IPS-20b (cell line): Measurements from ENCODE around the gene TUT1.

ENCODE experiments used
- H3K27ac ChIP-seq: one replicate; pipeline ENCODE4 v1.5.1; 2013; ENCODE audit warnings: low read length
- H3K27me3 ChIP-seq: 2 replicates; pipeline ENCODE4 v1.6.1; 2013; ENCODE audit warnings: mild to moderate bottlenecking, low read length, inconsistent platforms; ENCODE audit not compliant: insufficient read depth
- H3K36me3 ChIP-seq: 2 replicates; pipeline ENCODE4 v1.6.1; 2013; ENCODE audit warnings: low read depth, mild to moderate bottlenecking, inconsistent platforms, low read length, moderate library complexity; ENCODE audit not compliant: insufficient read depth
- H3K4me1 ChIP-seq: 2 replicates; pipeline ENCODE4 v1.6.1; 2013; ENCODE audit warnings: mild to moderate bottlenecking, control low read depth, inconsistent platforms, low read length, moderate library complexity; ENCODE audit not compliant: insufficient read depth
- H3K4me3 ChIP-seq: 2 replicates; pipeline ENCODE4 v1.5.1; 2013; ENCODE audit warnings: mild to moderate bottlenecking, low read length, inconsistent platforms
- H3K9ac ChIP-seq: 2 replicates; pipeline ENCODE4 v1.6.1; 2013; ENCODE audit warnings: low read depth, mild to moderate bottlenecking, inconsistent platforms, low read length, moderate library complexity
- H3K9me3 ChIP-seq: 2 replicates; pipeline ENCODE4 v1.6.1; 2013; ENCODE audit warnings: mild to moderate bottlenecking, low read depth, low read length, inconsistent platforms; ENCODE audit not compliant: insufficient read depth

TUT1 gene

DNA sequence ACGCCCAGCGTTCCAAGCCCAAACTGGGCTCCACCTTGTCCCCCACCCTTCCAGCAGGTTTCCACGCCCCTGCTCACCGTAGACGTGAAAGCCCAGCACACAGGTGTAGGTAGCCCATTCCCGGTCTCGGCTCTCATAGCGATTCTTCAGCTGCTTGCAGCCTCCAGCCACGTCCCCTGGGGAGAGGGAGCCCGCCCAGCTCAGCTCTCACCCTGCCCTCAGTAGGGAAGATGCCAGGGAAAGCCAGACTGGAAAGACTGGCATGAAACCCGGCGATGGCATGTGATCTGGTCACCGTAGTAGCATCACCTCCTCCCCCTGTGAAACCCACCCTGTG is 11.7 kb upstream of the TUT1 start:
- H3K36me3 ChIP-seq = peaks cover 19% of the 10 kb centered on the region
- H3K27ac ChIP-seq = no peak overlapping the region
- H3K9ac ChIP-seq = peak overlapping the region; percentile 87; the same call in 1 of the 2 replicates
- peak overlapping the region; percentile 96; the same call in 1 of the 2 replicates for H3K4me3 ChIP-seq
- peaks cover 23% of the 10 kb centered on the region for H3K4me1 ChIP-seq
- no peaks in the 10 kb centered on the region for H3K9me3 ChIP-seq
- H3K27me3 ChIP-seq = peaks cover 26% of the 10 kb centered on the region

DNA sequence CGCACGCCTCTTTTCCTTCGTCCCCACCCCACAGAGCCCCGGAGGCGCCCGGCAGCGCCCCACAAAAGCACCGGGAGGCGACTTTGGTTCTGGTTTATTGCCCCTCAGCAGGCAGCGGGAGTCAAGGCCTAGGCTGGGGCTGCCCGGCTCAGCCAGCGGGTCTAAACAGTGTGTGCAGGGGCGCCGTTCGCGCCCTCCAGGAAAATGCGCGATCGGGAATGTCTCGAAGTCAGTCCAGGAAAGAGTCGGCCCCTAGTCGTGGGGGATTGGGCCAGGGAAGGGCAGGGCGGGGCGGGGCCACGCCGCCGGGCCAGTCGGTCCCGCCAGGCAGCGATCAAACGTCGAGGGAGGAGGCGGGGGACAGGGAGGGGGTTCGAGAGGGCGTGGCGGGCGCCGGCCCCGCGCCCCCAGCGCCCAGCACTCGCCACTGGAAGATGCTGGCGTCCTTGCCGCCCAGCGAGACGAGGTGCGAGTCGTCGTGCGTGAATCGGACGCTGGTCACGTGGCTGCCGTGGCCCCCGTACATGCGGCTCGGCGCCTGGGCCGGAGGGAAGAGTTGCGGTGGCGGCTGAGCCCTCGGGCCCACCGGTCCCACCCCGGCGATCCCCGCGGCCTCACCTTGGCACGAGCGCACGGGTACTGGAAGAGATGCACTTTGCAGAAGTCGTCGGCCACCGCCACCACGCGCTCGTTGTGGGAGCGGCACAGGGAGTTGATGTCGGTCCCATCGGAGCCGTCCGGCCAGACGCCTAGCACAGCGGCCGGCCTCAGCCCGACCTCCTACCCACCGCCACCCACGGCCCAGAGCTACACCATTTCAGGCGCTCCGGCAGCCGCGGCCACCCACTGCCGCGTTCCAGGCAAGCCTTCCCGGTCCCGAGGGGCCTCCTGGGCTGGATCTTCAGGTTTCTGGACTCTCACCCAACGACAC is 11.1 kb upstream of the TUT1 start:
- H3K9me3 ChIP-seq = no peaks in the 10 kb centered on the region
- peaks cover 25% of the 10 kb centered on the region for H3K36me3 ChIP-seq
- peaks cover 26% of the 10 kb centered on the region for H3K27me3 ChIP-seq
- H3K9ac ChIP-seq = peak overlapping the region; percentile 87
- H3K27ac ChIP-seq = no peak overlapping the region
- peaks cover 23% of the 10 kb centered on the region for H3K4me1 ChIP-seq
- peak overlapping the region; percentile 96 for H3K4me3 ChIP-seq

DNA sequence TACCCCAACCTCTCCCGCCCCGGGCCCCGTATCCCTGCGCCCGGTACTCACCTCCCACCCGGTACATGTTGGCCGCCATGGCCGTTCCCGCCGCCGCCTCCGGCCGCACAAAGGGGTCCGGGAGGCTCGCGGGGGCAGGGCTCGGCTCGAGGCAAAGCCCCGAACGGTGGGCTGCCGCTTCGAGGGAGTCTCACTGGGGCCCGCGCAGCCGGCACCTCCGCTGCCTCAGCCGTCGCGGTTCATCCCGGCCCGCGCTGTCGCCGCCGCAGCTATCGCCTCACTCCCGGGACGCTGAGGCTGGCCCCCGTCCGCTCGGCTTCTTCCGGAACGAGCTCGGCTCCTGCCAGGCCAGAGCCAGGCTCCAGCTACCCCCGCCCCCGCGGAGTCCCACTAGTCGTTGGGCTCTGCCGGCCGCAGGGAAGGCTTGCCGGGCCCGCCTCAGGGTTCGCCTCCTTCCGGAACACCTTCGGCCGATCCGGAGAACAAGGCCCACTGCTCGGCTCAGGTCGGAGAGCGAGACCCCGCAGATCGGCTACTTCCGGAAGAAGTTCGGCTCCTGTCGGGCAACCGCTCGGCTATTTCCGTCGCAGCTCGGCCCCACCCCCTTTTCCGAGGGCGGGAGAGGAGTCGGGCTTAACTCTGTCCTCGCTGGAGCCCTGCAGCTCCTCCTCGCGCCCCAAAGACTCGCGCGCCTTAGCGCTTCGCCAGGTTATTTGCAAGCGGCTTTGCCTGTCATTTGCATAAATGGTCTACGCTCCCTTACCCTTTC is 10.2 kb upstream of the TUT1 start, which contains the start of gene MTA2:
Gene MTA2 (minus strand): TSS at position 494 of the 769 bp plus-strand sequence. CDS start 415 bp downstream, at position 79.
- H3K27ac ChIP-seq = peak within 1 kb of the TSS; percentile 30
- H3K4me1 ChIP-seq = peaks cover 20% of the 10 kb centered on the region
- no peaks in the 10 kb centered on the region for H3K9me3 ChIP-seq
- H3K9ac ChIP-seq = peak within 1 kb of the TSS; percentile 96
- peak within 1 kb of the TSS; percentile 96 for H3K4me3 ChIP-seq
- peaks cover 26% of the 10 kb centered on the region for H3K27me3 ChIP-seq
- peaks cover 32% of the 10 kb centered on the region for H3K36me3 ChIP-seq

DNA sequence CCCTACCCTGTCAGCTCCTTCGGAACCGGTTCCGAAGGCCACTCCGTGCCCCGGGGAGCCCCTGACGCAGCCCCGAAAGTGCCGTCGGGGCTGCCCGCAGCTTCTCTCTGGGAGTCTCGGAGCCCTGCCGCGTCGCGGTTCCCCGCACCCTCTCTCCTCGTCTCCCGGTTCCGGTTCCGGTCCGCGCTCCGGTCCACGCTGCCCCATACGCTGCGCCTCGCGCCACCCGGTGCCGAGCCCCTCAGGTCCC is 9.7 kb upstream of the TUT1 start:
- H3K27ac ChIP-seq = peak overlapping the region; percentile 30
- H3K9ac ChIP-seq = peak overlapping the region; percentile 96
- peaks cover 37% of the 10 kb centered on the region for H3K36me3 ChIP-seq
- H3K9me3 ChIP-seq = no peaks in the 10 kb centered on the region
- peaks cover 26% of the 10 kb centered on the region for H3K27me3 ChIP-seq
- H3K4me3 ChIP-seq = peak overlapping the region; percentile 96
- peaks cover 20% of the 10 kb centered on the region for H3K4me1 ChIP-seq

DNA sequence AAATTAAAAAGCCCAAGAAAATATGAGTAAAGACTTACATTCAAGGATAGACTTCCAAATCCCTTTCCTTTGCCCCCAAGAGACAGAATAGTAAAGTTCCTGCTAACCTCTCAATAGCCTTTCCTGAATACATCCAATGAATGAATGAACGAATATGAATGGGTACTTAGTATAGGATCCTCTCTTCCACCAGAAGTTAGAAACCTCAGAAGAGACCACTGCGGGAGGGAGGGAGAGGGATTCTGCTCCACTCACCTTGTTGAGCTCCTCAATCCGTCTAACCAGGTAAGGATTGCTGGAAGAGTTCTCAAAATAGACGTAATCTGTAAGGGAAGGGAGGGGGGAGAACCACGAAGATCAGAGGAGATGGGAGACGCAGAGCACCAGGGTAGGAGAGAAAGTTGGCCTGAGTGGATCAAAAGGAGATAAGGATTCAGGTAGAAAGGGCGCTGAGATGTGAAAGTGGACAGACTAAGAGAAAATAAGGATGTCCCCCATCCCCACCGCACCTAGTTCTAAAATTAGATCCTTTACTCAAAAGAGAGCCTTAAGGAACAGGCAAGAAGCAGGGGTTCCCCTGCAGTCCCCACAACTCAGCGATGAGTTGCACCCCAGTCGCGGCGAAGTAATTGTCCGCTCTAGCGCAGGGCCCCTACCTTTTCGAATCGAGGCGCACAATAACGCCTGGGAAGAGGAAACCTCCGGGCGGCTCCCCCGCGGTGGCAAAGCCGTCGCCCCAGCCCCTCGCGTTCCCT is 9.2 kb upstream of the TUT1 start:
- Histone ChIP-seq H3K4me3 (peak overlapping the region; percentile 96), H3K27me3 (peaks cover 26% of the 10 kb centered on the region), H3K9ac (peak overlapping the region; percentile 96), H3K9me3 (no peaks in the 10 kb centered on the region), H3K36me3 (peaks cover 42% of the 10 kb centered on the region), H3K27ac (no peak overlapping the region), H3K4me1 (peaks cover 20% of the 10 kb centered on the region)

DNA sequence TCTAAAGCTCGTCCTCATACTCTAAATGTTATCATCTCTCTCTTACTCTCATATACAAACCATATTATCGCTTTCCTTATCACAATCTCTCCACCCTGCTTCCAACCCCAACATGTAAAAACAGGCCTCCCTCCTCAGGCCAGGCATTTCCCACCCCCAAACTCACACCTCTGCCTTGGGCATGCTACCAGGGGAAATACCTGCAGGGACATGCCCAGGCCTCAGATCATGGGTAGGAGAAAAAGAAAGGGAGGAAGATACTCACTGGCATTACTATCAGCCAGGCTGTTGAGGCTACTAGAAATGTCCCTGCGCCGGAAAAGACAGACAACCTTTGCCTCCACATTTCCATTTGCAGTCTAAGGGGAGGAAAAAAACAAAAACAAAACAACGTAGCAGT is 8.6 kb upstream of the TUT1 start:
- peak overlapping the region; percentile 96 for H3K9ac ChIP-seq
- peaks cover 49% of the 10 kb centered on the region for H3K36me3 ChIP-seq
- H3K27me3 ChIP-seq = peaks cover 26% of the 10 kb centered on the region
- peak overlapping the region; percentile 96 for H3K4me3 ChIP-seq
- H3K9me3 ChIP-seq = no peaks in the 10 kb centered on the region
- no peak overlapping the region for H3K27ac ChIP-seq
- peaks cover 20% of the 10 kb centered on the region for H3K4me1 ChIP-seq

DNA sequence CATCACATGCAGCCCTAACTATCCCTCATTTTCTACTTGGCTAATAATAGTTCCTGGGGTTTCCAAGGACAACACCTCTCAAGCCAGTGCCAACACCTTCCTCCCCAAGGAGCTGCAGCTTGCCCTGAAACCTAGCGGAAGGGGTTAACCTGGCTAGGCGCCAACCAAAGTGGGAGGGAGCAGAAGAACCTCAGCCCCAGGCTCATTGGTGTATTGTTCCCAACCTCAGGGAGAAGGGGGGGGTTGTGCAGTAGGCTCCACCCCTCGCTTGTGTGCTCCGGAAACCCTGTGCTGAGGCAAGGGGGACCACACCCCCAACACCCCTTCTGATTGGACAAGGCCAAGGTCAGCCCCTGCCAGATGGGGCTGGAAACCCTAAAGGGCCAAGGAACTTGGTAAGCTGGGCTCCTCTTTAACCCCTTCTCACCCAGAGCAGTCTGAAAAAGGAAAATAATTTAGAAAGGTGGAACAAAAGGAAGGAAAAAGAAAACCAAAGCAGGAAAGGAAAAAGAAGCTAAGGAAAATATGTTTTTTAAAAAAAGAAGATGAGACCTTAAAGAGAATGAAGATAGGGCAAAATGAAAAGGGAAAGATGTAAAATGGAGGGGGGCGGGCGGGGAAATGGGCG is 7.9 kb upstream of the TUT1 start:
- Histone ChIP-seq H3K4me3 (peak overlapping the region; percentile 96), H3K27ac (no peak overlapping the region), H3K4me1 (peaks cover 20% of the 10 kb centered on the region), H3K9ac (peak overlapping the region; percentile 96; the same call in 1 of the 2 replicates), H3K27me3 (peaks cover 24% of the 10 kb centered on the region), H3K9me3 (no peaks in the 10 kb centered on the region), H3K36me3 (peaks cover 56% of the 10 kb centered on the region)

DNA sequence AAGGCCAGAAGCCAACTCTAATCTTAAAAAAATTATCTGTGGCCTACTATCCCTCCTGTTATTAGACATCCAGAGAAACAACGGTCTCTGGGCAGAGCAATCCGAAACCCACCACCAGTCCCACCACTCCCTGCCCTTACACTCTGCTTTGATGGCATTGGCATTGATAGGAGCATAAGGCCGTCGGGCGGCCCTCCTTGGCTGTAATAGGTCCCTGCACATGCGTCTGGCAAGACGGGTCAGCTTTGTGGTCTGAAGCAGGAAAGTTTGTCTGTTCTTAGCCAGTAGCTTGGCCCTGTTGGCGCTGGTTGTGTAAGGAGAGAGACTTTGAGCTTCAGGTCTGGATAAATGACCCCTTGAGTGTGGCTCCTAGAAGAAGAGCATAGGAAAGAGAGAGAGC is 3.8 kb upstream of the TUT1 start:
- Histone ChIP-seq H3K4me3 (no peak overlapping the region), H3K27ac (no peak overlapping the region), H3K9ac (no peak overlapping the region), H3K4me1 (peaks cover 17% of the 10 kb centered on the region), H3K9me3 (no peaks in the 10 kb centered on the region), H3K27me3 (no peaks in the 10 kb centered on the region; the same call in 1 of the 2 replicates), H3K36me3 (peaks cover 73% of the 10 kb centered on the region)

DNA sequence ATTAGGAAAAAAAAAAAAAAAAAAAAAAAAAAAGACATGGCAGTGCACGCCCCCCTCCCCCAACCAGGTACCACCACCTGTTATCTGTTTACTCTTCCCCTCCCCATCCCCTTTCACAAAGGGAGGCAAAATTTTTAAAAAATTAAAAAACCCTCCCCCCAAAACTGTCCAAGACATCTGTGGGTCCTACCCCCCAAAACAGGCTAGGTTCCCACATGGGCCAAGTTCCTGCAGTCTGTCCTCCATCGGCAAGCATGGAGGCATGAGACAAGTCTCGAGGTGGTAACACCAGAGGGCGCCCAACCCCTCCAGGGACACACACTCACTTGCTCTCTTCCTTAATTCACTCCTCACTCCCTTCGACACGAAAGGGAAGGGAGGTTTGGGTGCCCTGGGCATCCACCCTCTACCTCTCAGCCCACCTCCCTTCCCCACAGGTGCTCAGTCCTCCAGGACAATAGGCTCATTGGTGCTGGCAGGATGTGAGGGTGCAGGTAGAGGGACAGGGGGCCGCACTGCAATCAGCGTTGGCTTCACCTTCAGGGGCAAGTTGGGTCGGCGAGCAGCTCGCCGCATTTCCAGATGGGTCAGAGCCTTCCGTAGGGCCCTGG is 2.2 kb upstream of the TUT1 start:
- H3K4me3 ChIP-seq = no peak overlapping the region
- no peak overlapping the region for H3K27ac ChIP-seq
- H3K36me3 ChIP-seq = peaks cover 64% of the 10 kb centered on the region
- H3K9ac ChIP-seq = no peak overlapping the region
- no peaks in the 10 kb centered on the region for H3K27me3 ChIP-seq
- no peaks in the 10 kb centered on the region for H3K9me3 ChIP-seq
- H3K4me1 ChIP-seq = peaks cover 5% of the 10 kb centered on the region

DNA sequence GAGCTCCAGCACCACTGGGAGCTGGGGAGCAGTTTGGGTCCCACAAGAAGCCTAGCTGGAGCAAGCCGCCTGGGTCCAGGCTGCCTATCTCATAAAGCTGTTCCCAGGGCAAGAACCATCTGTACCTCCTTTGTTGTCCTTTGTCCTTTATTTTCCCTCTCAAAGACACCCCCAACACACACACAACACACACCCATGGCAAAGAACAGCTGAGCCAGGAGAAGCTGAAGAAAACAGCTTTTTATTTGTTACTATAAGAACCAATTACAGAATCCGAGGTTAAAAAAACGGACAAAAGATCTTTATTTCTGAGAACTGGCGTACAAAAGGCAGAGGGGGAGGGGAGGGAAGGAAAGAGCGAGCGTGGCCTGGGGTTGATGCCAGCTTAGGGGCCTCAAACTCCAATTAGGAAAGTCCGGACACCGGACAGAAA is 1.7 kb upstream of the TUT1 start:
- Histone ChIP-seq H3K4me3 (no peak overlapping the region), H3K36me3 (peaks cover 64% of the 10 kb centered on the region), H3K27ac (no peak overlapping the region), H3K27me3 (no peaks in the 10 kb centered on the region), H3K4me1 (peaks cover 5% of the 10 kb centered on the region), H3K9me3 (no peaks in the 10 kb centered on the region), H3K9ac (no peak overlapping the region)
